ENCODE results near the gene NOS1AP.
A peak's percentile ranks its signal among the peaks of the same experiment; 100 is the strongest.

Gene NOS1AP

DNA sequence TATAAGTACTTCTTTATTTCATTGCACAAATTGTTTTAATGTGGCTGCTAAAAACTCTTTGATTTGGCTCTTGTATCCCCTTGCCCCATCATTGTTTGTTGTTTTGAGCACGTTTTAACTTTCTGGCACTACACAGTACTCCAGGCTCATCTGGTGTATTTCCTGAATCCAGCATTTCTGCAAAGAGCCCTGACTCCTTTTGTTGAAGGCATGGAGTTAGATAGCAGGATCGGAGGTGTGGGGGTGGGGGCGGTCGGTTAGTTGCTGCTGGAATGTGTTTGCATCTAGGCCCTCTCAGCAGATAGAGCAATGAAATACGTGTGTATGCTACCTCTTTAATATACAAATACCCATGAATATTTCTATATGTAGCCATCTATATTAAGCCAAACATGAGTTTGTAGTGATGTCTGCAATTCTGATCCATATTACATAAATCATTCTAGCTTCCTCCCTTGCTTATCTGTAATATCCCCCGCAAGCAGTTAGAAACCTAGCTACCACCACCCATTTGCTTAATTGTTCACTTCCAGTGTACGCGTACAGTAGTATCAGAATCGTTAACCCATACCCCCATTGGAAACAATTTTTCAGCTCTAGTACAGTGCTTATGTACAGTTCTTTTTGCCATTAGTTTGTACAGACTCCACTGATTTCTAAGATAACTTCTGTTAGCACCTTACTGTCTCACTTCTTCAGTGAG is 106.0 kb downstream of the NOS1AP start:
- H3K27me3 Mint-ChIP-seq (ENCODE audit: low read depth), result no peaks in the 10 kb centered on the region
- peaks cover 21% of the 10 kb centered on the region for H3K4me1 Mint-ChIP-seq
- TF ChIP-seq CTCF (IDR thresholded peaks at IDR 0.05; ENCODE audit: unreplicated experiment in 3 of 3), result no peak
- no peaks in the 10 kb centered on the region for H3K9me3 Mint-ChIP-seq
- H3K27ac Mint-ChIP-seq, result peak overlapping the region; percentile 10 to 45 (median 37)
- H3K36me3 Mint-ChIP-seq (ENCODE audit: low read depth), result no peaks in the 10 kb centered on the region
- H3K4me3 Mint-ChIP-seq, result no peak overlapping the region

GRCh38 chr1:162177126-162177525 is 107.6 kb downstream of the NOS1AP start:
- no peaks in the 10 kb centered on the region for H3K9me3 Mint-ChIP-seq
- no peaks in the 10 kb centered on the region for H3K27me3 Mint-ChIP-seq (ENCODE audit: low read depth)
- no peaks in the 10 kb centered on the region for H3K36me3 Mint-ChIP-seq (ENCODE audit: low read depth)
- H3K4me1 Mint-ChIP-seq, result peaks cover 14% of the 10 kb centered on the region
- no peak for TF ChIP-seq CTCF (IDR thresholded peaks at IDR 0.05; ENCODE audit: unreplicated experiment in 3 of 3)
- H3K4me3 Mint-ChIP-seq, result no peak overlapping the region
- H3K27ac Mint-ChIP-seq, result no peak overlapping the region

DNA sequence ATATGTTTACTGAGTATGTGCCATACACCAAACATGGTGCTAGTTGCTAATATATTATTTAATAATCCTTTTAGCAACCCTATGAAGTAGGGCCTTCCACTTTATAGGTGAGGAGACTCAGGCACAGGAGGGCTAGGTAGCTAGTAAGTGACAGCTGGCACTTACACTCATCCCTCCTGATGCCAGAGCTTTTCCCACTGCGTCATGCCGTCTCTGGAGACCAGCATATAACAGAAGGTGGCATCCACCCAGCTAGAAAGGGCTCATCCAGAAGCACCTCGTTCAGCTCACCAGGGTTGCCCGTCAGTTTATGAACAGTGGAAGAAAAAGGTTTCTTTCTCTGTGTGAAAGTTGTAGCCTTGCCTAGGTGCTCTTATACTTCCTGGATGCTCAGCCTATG is 108.9 kb downstream of the NOS1AP start:
- Mint-ChIP-seq H3K4me1 (peaks cover 14% of the 10 kb centered on the region), H3K27ac (no peak overlapping the region), H3K36me3 (ENCODE audit: low read depth) (no peaks in the 10 kb centered on the region), H3K9me3 (no peaks in the 10 kb centered on the region), H3K4me3 (no peak overlapping the region), H3K27me3 (ENCODE audit: low read depth) (no peaks in the 10 kb centered on the region)
- TF ChIP-seq CTCF (IDR thresholded peaks at IDR 0.05; ENCODE audit: unreplicated experiment in 3 of 3), result no peak

GRCh38 chr1:162179121-162179520 is 109.6 kb downstream of the NOS1AP start:
- H3K27ac Mint-ChIP-seq, result no peak overlapping the region

GRCh38 chr1:162180813-162181212 is 111.3 kb downstream of the NOS1AP start:
- Mint-ChIP-seq H3K9me3 (no peaks in the 10 kb centered on the region), H3K27me3 (ENCODE audit: low read depth) (no peaks in the 10 kb centered on the region), H3K4me3 (no peak overlapping the region), H3K36me3 (ENCODE audit: low read depth) (no peaks in the 10 kb centered on the region), H3K4me1 (peaks cover 21% of the 10 kb centered on the region), H3K27ac (no peak overlapping the region)
- no peak for TF ChIP-seq CTCF (IDR thresholded peaks at IDR 0.05; ENCODE audit: unreplicated experiment in 3 of 3)

More at GRCh38 chr1:162179121-162179520, 109.6 kb downstream of the NOS1AP start:
- no peak for TF ChIP-seq CTCF (IDR thresholded peaks at IDR 0.05; ENCODE audit: unreplicated experiment in 3 of 3)
- Mint-ChIP-seq H3K4me1 (peaks cover 19% of the 10 kb centered on the region), H3K36me3 (ENCODE audit: low read depth) (no peaks in the 10 kb centered on the region), H3K4me3 (no peak overlapping the region), H3K9me3 (no peaks in the 10 kb centered on the region), H3K27me3 (ENCODE audit: low read depth) (no peaks in the 10 kb centered on the region)

- Mint-ChIP-seq H3K27ac (no peak overlapping the region), H3K27me3 (ENCODE audit: low read depth) (no peaks in the 10 kb centered on the region), H3K4me1 (peaks cover 18% of the 10 kb centered on the region), H3K36me3 (ENCODE audit: low read depth) (peaks cover 3% of the 10 kb centered on the region), H3K4me3 (no peak overlapping the region), H3K9me3 (no peaks in the 10 kb centered on the region)
- TF ChIP-seq CTCF (IDR thresholded peaks at IDR 0.05; ENCODE audit: unreplicated experiment in 3 of 3), result no peak
Observed at GRCh38 chr1:162182090-162182489, 112.6 kb downstream of the NOS1AP start.

All from nephron (organoid).